Left renal cortex interstitium (tissue), 4 donors: ENCODE results near the gene SV2C. TPM values are rescaled to one million over a fixed set of nuclear protein-coding genes. Genes with fewer than 3 reads are reported as not detected.
"Not testable (repeated sequence)": the region's sequence is repeated elsewhere in the genome, so short reads cannot be mapped to it uniquely, and the experiment has no call there.

Experiments used
- DNase-seq, 4 donors: peaks; one replicate each; pipeline ENCODE4 v3.0.0-alpha.2; 2013; ENCODE audit warnings: low read depth in 4 of 4, low spot score in 2 of 4, missing footprints in 1 of 4
- polyA plus RNA-seq, 4 donors: library from polyadenylated mRNA; unstranded; fragments of 120-200 nt; gene quantifications; one replicate each; pipeline ENCODE4 v1.2.1, GENCODE V29; 2013; ENCODE audit not compliant: insufficient read length in 4 of 4

Gene SV2C
- polyA plus RNA-seq, 4 donors: 0.05 to 0.69 (median 0.15) TPM

DNA sequence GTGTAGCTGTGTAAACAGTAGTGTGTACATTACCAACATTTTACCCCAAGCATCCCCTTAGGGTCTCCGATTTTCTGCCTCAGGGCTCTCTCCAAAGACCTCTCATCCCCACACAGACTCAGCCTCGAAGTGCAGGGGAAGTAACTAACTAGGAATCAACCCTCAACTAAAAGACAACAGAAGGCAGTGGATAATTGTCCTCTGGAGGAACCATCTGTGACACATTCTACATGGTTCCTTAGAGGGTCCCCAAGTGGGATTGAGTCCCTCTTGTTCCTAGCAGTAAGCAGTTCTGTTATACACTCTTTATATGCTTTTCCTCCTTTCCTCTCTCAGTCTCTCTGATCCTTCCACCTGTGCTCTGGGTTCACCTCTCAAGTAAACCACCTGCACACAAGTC lies 157.2 kb downstream of the SV2C start:
- no peak for DNase-seq

DNA sequence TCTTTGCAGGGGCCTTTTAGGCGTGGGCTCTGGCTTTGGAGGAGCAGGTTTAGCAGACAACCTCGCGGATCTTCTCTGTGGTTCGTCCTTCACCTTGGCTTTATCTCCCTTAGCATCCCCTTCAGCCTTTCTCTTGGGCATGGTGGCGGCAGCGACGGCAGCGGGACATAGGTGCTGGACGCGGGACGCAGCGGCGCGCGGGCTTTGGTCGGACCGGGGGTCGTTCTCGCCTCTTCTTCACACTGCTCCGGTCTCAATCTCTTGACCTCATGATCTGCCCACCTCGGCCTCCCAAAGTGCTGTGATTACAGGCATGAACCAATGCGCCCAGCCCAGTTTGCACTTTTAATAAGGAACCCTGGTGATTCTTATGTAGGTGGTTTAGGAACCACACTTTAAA lies 159.0 kb downstream of the SV2C start:
- DNase-seq: not testable (repeated sequence)

DNA sequence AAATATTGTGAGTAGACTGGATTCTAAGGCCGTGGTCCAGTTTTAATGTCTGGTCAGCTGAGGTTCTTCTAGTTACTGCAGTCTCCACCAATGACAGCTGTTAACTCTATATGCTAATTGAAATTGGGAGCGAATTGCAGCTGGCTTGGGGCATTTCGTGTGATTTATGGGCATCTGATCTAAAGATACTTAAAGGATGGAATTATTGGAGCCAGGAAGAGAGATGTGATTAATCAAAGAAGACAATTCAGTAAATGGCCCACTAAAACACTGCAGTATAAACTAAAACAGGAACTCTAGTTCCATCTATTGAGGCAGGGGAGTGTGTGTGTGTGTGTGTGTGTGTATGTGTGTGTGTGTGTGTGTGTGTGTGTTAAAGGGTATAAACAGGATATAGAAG lies 162.4 kb downstream of the SV2C start:
- peak in 2 of 4 donors; percentile 2 to 9 for DNase-seq

DNA sequence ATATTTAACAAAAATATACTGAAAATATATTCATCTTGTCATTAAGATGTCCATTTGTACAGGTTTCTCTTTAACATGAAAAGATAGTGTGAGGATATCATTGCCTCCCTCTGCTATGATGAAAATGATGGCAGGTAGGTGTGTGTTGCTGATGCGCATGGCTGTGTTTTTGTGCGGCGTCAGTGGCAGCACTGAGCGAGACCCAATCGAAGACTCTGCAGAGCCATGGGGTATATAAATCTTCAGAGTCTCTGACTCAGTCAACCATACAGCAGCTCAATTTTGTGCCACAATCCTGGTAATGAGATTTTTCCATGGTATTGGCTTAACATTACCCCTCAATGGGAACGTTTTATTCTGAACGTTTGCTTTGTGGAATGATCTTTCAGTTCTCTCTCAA lies 166.4 kb downstream of the SV2C start:
- DNase-seq: no peak

DNA sequence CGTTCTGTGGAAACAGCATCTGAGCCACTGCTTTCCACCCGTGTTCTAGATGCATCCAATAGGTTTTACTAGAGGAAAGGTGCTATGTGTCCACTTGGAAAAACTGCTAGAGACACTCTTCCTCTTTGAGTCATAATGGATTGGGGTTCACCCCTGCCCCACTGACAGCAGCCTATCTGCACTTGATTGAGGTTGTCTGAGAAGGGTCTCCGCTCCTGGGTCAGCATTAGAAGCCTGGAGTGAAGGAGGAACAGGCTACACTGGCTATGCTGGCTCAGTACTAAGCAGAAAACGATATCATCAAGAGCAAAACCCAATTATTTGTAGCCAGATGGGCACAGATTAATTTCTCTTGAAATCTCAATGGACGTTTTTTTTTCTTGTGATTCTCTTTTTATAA lies 167.3 kb downstream of the SV2C start:
- DNase-seq: no peak

DNA sequence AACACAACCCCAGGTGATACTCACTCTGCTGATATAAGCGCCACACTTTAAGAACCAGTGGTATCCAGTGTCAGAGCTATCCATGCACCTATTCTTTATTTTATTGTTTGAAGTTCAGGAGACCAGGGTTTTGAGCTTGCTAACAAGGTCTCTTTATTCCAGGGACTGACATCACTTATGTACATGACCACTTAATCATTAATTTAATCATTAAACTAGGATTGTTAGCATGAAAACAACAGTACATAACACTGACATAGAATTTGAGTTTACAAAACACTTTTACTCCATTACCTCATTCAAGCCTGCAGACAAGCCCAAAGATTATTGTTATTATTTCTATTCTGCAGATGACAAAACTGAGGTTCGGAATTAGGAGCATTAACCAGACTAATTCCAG lies 168.5 kb downstream of the SV2C start:
- no peak for DNase-seq

DNA sequence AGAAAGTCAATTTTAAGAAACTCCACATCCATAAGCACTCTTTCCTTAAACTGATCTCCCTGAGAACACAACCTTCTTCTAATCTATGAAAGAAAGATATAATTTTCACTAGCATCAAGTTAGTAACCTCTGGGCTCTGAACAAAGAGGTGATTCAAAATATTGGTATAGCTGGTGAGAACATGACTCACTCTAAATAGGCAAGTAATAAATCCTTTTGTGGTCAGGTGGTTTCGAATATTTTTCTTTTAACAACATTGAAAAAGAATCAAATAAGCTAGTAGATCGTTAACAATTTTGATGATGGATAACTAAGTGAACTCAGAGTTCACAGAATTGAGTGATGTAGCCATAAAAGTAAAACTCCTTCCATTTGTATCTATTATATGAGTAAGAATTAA lies 169.3 kb downstream of the SV2C start:
- no peak for DNase-seq

DNA sequence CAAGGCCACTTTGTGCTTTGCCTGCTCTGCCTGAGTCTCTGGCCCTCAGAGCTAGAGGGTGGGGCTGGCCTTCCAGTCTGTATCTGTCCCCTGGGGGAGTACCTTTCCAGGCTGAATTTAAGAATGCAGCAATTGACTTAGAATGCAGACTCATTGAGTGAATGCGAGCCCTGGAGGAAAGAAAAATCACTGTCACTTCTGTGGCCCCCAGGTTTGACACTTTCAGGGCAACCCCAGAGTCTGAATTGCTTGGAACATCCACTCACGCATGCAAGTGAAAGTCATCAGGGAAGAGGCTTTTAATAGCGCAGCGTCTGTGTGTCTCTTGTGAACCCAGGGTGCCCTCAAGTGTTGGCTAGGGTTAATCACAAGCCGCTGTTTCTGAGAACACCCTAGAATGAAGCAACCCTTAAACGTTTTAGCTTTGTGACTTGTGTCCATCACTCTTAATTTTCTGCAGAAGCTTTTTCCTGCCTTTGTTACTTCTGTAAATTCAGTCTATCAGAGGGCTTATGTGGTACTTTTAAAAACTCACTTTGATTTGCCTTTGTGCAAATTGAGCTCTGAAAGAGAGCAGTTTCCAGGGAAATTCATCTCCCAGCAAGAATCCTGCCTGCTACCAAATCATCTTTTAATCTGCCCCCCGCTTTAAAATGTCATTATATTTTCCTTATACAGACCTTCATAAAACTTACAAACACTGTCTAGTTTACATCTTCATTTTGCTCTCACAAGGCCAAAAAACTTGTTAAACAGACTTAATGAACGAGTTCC lies 173.1 kb downstream of the SV2C start:
- DNase-seq: peak in 1 of 4 donors; percentile 57

DNA sequence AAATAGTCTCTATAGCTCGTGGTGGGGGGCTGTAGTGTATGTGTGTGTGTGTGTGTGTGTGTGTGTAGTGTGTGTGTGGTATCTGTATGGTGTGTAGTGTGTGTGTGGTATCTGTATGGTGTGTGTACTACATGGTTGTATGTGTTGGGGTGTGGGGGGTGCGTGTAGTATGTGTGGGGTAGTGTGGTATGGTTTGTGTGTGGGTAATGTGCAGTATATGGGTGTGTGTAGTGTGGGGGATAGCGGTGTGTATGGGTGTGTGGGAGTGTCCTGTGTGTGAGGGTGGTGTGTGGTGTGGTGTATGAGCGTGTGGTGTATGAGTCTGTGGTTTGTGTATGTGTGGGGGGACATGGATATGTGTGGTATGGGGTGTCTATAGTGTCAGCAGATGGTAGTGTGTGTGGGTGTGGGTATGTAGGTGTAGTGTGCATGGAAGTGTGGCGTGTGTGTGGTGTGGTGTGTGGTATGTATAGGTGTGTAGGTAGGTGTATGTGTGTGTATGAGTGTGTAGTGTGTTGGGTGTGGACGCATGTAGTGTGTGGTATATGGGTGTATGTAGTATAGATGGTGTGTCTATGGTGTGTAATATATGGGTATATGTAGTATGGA lies 174.1 kb downstream of the SV2C start:
- no peak for DNase-seq

DNA sequence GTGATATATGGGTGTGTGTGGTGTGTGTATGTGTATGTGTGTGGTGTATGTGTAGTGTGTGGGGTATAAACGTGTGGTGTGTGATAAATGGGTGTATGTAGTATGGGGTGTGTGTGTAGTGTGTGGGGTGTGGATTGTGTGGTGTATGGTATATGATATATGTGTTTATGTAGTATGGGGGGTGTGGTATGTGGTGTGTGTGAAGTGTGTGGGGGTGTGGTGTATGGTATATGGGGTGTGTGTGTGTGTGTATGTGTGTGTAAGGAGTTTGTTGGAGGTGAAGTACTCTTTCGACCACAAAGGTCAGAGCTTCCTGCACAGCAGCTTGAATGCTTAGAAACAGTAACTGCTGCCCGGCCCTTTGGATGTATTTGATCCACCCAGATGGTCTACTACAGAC lies 174.7 kb downstream of the SV2C start:
- no peak for DNase-seq

DNA sequence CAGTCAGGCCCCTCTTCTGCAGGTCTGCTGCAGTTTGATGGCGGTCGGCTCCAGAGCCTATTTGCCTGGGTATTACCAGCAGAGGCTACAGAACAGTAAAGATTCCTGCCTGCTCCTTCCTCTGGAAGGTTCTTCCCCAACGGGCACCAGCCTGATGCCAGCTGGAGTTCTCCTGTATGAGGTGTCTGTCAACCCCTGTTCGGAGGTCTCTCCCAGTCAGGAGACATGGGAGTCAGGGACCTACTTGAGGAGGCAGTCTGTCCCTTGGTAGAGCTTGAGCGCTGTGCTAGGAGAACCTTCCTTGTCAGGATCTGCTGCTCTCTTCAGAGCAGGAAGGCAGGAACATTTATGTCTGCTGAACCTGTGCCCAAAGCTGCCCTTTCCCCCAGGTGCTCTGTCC lies 181.5 kb downstream of the SV2C start:
- no peak for DNase-seq

DNA sequence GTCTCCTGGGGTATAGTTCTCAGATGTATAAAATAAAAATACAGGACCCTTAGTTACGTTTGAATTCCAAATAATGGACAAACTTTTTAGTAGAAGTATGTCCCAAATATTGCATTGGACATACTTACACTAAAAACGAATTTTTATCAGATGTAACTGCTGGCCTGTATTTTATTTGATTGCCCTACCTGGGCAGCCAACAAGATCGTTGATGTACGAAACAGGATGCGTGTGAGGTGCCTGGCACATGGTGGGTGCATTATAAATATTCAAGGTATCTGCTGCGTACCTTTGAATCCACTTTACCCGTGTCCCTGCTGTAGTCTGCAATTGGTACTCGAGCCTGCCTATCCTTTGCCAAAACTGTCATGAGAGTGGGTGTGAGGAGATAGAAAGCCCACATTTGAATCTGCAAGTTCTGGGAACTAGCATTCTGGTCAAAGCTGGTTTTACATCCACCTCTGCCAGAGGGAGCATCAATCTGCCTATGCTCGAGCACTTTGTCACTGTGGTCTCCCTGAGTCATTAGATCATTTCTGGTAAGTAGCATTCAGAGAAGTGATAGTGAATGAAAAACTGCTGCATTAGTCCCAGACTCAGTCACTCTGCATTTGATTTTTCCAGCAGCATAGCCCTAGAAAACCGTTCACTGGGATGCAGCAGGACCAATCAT lies 186.2 kb downstream of the SV2C start:
- no peak for DNase-seq

DNA sequence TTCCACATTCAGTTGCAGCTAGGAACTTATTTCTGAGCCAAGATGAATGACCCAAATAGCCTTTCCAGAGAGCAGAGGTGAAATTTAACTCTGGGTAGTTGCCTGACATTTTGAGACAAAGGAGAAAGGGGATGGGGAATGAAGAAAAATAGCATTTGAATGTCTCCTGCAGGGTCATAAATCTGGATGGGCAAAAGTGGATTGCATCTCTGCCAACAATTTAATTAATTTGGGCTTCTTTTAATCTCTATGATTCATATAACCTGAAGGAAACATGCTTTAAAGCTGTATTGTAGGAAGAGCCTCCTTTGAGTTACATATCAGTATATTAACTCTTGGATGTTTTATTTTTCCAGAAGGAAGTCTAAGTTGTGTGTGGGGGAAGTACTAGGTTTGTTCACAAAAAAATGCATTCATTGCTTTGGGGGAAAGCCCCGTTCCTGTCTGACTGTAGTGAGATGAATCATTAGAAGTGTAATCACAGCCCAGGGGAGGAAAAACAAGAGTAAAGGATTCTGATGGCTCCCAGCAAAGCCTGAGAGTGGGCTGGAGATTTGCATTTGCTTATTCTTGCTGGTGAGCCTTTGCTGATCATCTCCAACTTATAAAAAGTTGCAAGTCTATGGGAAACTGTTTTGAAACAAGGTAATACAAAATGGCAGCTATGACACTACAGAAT lies 186.9 kb downstream of the SV2C start:
- DNase-seq: no peak

DNA sequence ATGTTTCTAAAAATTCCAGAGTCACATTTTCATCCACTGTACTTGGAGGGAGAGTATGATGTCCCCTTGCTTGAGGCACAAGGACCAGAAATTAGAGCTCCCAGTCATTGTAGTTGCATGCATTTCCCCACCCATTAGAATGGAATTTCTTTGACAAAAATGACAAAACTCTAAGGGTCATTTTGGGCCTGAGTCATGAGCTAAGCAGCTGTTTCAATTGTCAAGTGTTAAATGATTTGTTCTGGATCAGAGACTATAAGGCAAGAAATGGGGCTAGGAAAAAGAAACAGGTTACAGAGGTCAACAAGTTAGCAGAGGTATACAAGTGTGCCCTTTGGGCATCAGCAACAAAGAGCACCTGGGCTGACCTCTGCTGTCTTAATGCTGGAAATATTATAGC lies 188.7 kb downstream of the SV2C start:
- no peak for DNase-seq

DNA sequence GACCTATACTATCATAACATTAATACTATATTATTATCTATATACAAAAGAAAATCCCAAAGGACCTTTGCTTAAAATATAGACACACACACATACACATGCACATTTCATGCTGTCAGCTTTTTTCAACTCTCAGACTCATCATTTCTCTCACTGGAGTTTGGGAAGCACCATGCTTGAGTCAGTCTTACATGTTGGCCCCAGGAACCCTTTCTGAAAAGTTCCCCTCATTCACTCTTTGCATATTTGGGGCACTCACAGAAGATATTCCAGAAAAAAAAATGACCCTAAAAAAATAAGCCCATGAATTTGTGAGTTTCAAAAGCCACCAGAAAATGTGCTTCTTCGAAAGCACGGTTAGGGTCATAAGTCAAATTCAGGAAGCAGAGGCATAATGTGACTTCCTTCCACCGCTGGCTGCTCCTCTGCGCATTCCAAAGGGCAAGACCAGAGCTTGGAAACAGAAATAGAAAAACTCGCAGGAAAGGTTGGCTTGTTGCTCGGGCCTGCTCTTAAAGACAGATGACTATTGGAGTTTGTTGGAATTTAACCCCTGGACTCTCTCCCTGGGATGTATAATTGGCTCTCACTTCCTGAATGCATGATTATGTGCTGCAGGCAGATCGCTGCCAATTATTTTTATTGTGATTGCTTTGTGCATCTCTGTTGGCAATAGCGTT lies 190.2 kb downstream of the SV2C start:
- DNase-seq: no peak

DNA sequence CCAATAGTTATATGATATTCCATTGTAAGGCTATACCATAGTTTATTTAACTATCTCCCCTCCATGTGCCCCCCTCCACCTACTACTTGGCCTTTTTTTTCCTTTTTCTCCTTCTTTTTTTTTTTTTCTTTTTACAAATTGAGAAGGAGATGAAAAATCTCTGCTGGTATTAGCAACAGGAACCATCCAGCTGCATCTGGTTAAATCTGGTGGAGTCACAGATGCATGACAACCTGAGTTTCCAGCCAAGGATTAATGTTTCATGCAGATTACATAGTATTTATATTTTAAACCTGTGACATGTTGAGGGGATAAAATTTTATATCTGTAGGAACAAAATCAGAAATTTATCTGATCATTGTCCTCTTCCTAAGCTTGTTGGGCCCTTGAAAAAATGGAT lies 191.4 kb downstream of the SV2C start:
- DNase-seq: no peak

DNA sequence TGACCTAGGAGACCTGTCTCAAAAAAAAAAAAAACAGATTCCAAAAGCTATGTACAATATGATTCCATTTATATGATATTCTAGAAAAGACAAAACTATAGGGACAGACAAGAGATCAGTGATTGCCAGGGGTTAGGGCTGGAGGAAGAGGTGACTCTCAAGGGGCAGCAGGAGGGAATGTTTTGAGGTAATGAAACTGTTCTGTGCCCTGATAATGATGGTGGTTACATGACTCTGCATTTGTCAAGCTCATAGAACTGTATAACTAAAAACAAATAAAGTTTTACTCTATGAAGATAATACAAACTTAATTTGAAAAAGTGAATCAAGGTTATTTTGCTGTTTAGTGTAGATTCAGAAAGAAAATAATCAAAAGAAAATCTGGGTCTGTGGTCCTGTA lies 194.6 kb downstream of the SV2C start:
- DNase-seq: no peak

DNA sequence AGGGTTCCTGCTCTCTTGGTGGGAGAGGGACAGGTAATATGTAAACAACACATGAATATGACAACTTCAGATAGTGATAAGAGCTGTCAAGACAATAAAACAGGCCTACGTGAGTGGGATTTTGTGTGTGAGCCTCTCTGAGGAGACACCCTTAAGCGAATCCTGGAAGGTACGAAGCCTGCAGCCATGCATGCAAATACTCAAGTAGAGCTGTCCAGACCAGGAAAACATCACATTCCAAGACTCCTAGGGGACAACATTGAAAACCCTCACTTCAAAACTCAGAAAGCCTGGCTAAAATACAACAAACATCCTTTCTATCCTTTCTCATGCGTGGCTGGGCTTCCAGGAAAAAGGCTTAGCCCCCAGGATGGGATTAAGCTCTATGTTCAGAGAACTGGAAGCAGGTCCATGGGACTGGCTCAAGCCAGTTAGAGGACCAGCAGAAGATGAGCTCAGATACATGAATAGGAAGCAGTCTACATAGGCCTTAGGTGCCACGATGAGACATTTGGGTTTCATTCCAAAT lies 195.1 kb downstream of the SV2C start:
- no peak for DNase-seq

DNA sequence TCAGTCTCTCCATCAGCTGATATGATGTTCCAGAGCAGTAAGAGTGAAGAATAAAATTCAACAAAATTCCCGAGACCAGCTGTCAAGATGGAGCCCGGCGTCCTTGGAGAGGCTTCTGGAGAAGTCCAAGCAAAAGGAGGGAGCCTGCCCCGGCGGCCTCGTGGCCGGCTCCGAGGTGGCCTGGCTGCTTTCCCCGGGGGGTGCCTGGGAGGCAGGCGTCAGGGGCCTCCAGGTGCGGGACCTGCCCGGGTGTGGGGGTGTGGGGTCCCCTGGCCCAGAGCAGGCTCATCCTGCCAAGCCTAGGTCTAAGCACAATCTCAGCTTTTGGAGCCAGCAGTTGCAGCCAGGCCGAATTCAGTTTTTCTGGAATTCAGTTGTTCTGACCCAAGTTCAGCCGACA lies 197.3 kb downstream of the SV2C start:
- DNase-seq: no peak

DNA sequence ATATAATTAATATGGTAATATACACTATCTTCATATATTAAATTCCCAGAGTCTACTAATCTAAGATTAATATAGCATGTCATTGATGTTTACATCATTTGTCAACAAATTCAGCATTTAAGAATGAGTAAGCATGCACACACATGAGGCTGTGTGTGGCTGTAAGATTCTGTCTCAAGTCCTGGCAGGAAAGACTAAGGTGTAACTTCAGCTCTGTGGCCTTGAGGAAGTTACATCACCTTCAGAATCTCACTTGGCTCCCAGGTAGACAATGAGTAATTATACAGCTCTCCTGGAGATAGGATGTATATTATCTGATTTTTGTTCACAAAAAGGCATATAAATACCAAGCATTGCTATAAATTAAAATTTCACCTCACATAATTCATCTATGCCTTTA lies 200.5 kb downstream of the SV2C start:
- no peak for DNase-seq

DNA sequence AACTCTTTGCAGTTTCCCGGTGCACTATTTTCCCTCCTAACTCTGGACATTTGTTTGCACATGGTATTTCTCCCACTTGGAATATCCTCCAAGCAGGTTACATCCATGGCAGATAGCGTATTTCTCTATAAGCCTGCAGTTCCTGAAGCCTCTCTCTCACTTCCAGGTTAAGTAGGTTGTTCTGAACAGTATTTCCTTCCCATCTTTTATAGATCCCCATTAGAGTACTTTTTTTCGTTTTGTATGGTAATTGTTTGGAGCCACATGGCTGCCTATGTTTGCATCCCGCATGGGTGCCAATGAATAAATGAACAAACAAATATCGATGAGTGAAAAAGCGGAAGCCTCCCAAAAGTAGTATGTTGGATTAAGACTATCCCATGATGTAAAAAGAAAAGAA lies 206.5 kb downstream of the SV2C start:
- no peak for DNase-seq
